Liver (tissue), 9 donors: ENCODE data around the gene GZMH. TPM values are rescaled to one million over a fixed set of nuclear protein-coding genes. Genes with fewer than 3 reads are reported as not detected.

ENCODE experiments used
- DNase-seq: peaks from one replicate; pipeline ENCODE4 v3.0.0-alpha.2; 2017; ENCODE audit warnings: low spot score
- H3K27ac ChIP-seq, 2 donors: one replicate each; pipeline ENCODE4 v1.7.0; 2013; ENCODE audit warnings: inconsistent platforms in 2 of 2, low read length in 2 of 2, control low read depth in 1 of 2, low read depth in 1 of 2, mild to moderate bottlenecking in 1 of 2
- H3K27me3 ChIP-seq, 4 donors: one replicate each; pipeline versions ENCODE4 v1.6.1 to v1.7.0; 2013; ENCODE audit warnings: low read length in 3 of 4, inconsistent platforms in 1 of 4, mild to moderate bottlenecking in 1 of 4, moderate library complexity in 1 of 4; ENCODE audit not compliant: control insufficient read depth in 4 of 4, insufficient read depth in 4 of 4
- H3K36me3 ChIP-seq, 4 donors: one replicate each; pipeline versions ENCODE4 v1.6.1 to v1.7.0; 2013; ENCODE audit warnings: low read length in 3 of 4, mild to moderate bottlenecking in 3 of 4, low read depth in 1 of 4, moderate library complexity in 1 of 4; ENCODE audit not compliant: control insufficient read depth in 4 of 4, insufficient read depth in 3 of 4
- H3K4me1 ChIP-seq, 4 donors: one replicate each; pipeline versions ENCODE4 v1.6.1 to v1.7.0; 2013; ENCODE audit warnings: low read length in 3 of 4, mild to moderate bottlenecking in 3 of 4, moderate library complexity in 1 of 4; ENCODE audit not compliant: control insufficient read depth in 4 of 4, insufficient read depth in 4 of 4
- H3K4me3 ChIP-seq, 3 donors: one replicate each; pipeline versions ENCODE4 v1.6.1 to v1.7.0; 2013; ENCODE audit warnings: low read length in 3 of 3, control low read depth in 1 of 3, low read depth in 1 of 3, mild to moderate bottlenecking in 1 of 3
- H3K9ac ChIP-seq, 2 donors: one replicate each; pipeline ENCODE4 v1.7.0; 2013; ENCODE audit warnings: low read length in 2 of 2, mild to moderate bottlenecking in 2 of 2, moderate library complexity in 2 of 2, control low read depth in 1 of 2, low read depth in 1 of 2
- H3K9me3 ChIP-seq, 4 donors: one replicate each; pipeline versions ENCODE4 v1.6.1 to v1.7.0; 2013; ENCODE audit warnings: low read length in 3 of 4; ENCODE audit not compliant: control insufficient read depth in 4 of 4
- CTCF ChIP-seq: fragments of 150-350 bp; IDR thresholded peaks from 2 replicates; pipeline ENCODE4 v1.5.1; 2017; ENCODE audit warnings: improper control_type of control experiment, low read depth, low read length; ENCODE audit not compliant: missing input control
- EGR1 ChIP-seq, 2 donors: IDR thresholded peaks; 2 replicates each; pipeline ENCODE4 v1.6.1; 2016 to 2018; ENCODE audit warnings: antibody characterized with exemption in 2 of 2, low read depth in 2 of 2
- FOXA1 ChIP-seq: IDR thresholded peaks from 2 replicates; pipeline ENCODE4 v1.6.1; 2016; ENCODE audit warnings: antibody characterized with exemption
- FOXA2 ChIP-seq: IDR thresholded peaks from 2 replicates; pipeline ENCODE4 v1.6.1; 2016; ENCODE audit warnings: antibody characterized with exemption
- GABPA ChIP-seq, 2 donors: IDR thresholded peaks in 1 of 2; conservative IDR thresholded peaks in 1 of 2; 2 replicates each; pipeline ENCODE4 v1.6.1; 2016; ENCODE audit warnings: antibody characterized with exemption in 2 of 2, mild to moderate bottlenecking in 1 of 2, moderate library complexity in 1 of 2
- HNF4A ChIP-seq, 2 donors: conservative IDR thresholded peaks; 2 replicates each; pipeline ENCODE4 v1.6.1; 2016; ENCODE audit warnings: antibody characterized with exemption in 2 of 2, mild to moderate bottlenecking in 2 of 2
- HNF4G ChIP-seq: IDR thresholded peaks from 2 replicates; pipeline ENCODE4 v1.6.1; 2016; ENCODE audit warnings: antibody characterized with exemption
- JUND ChIP-seq, 2 donors: IDR thresholded peaks; 2 replicates each; pipeline ENCODE4 v1.6.1; 2016; ENCODE audit warnings: antibody characterized with exemption in 2 of 2
- NR2F2 ChIP-seq: IDR thresholded peaks from 2 replicates; pipeline ENCODE4 v1.6.1; 2016; ENCODE audit warnings: antibody characterized with exemption
- RAD21 ChIP-seq, 2 donors: IDR thresholded peaks; 2 replicates each; pipeline ENCODE4 v1.6.1; 2016; ENCODE audit warnings: antibody characterized with exemption in 2 of 2, mild to moderate bottlenecking in 2 of 2
- RXRA ChIP-seq, 2 donors: IDR thresholded peaks; 2 replicates each; pipeline ENCODE4 v1.6.1; 2017 to 2018; ENCODE audit warnings: antibody characterized with exemption in 2 of 2, mild to moderate bottlenecking in 1 of 2
- SP1 ChIP-seq: IDR thresholded peaks from 2 replicates; pipeline ENCODE4 v1.6.1; 2018; ENCODE audit warnings: antibody characterized with exemption, mild to moderate bottlenecking
- TAF1 ChIP-seq: conservative IDR thresholded peaks from 2 replicates; pipeline ENCODE4 v1.6.1; 2016; ENCODE audit warnings: antibody characterized with exemption, mild to moderate bottlenecking
- YY1 ChIP-seq: IDR thresholded peaks from 2 replicates; pipeline ENCODE4 v1.6.1; 2016; ENCODE audit warnings: antibody characterized with exemption, mild to moderate bottlenecking
- WGBS: extraction: QIAGEN DNeasy Blood & Tissue Kit; methylation state at CpG from one replicate; pipeline ENCODE4 v1.1.7; 2013; 5-methylcytosine and 5-hydroxymethylcytosine counted together
- polyA plus RNA-seq, 2 donors: library from polyadenylated mRNA; stranded (reverse) in 1 of 2; unstranded in 1 of 2; fragments of 200-250 nt in 1 of 2; fragments of >200 nt in 1 of 2; fragmentation: Nextera tagmentation in 1 of 2; extraction: Ambion mirVana in 1 of 2; gene quantifications; one replicate each; pipeline versions ENCODE4 v1.2.1 to v1.2.3, GENCODE V29; 2013 to 2015
- total RNA-seq, 2 donors: library from RNA; depleted of rRNA; stranded (reverse); fragments of >200 nt; gene quantifications; one replicate each; pipeline ENCODE4 v1.2.3, GENCODE V29; 2014
- TF ChIP-seq, protein P1 (sequence below): IDR thresholded peaks from 2 replicates; pipeline ENCODE4 v1.6.1; 2016; ENCODE audit warnings: antibody characterized with exemption
- TF ChIP-seq, protein P2 (sequence below): IDR thresholded peaks from 2 replicates; pipeline ENCODE4 v1.6.1; 2016; ENCODE audit warnings: antibody characterized with exemption
- TF ChIP-seq, protein P3 (sequence below): IDR thresholded peaks from 2 replicates; pipeline ENCODE4 v1.6.1; 2016; ENCODE audit warnings: antibody characterized with exemption
- TF ChIP-seq, protein P4 (sequence below): IDR thresholded peaks from 2 replicates; pipeline ENCODE4 v1.6.1; 2016; ENCODE audit warnings: antibody characterized with exemption, mild to moderate bottlenecking
- donor health status: healthy.
- donor health status: healthy.
- donor health status: healthy.
- donor health status: healthy.
- donor health status: healthy.

GZMH gene
- total and polyA plus RNA-seq, 4 donors = 0.28 to 1.6 (median 0.55) TPM

DNA sequence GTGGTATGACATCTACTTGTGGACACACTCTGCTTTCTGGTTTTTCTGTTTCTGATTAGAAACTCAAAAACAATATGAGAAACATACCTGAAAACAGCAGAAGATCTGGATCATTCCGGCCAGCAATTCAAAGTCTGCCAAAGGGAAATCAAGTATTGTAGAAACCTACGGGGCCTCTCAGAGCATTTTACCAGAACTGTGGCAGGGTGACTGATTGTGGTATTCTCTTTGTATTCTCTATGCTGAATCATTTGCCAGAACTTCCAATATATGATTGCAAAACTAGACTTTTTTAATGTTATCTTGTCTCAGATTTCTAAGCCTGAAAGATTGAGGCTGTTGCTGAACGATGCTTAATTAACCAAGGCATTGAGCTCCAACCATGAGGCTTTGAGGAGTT, 30.4 kb upstream of the GZMH start:
- Histone ChIP-seq H3K27me3 (no peaks in the 10 kb centered on the region), H3K36me3 (no peaks in the 10 kb centered on the region), H3K9me3 (no peaks in the 10 kb centered on the region), H3K4me3 (no peak overlapping the region), H3K4me1 (no peaks in the 10 kb centered on the region), H3K9ac (no peak overlapping the region), H3K27ac (no peak overlapping the region)
- no peak for DNase-seq
- no peak for TF ChIP-seq GABPA (IDR thresholded peaks at IDR 0.05 in 1 of 2, conservative IDR thresholded peaks at IDR 0.05 in 1 of 2)
- no peak for TF ChIP-seq HNF4G
- no peak for TF ChIP-seq HNF4A (conservative IDR thresholded peaks at IDR 0.05)
- no peak for TF ChIP-seq JUND (IDR thresholded peaks at IDR 0.05)
- TF ChIP-seq CTCF = no peak
- TF ChIP-seq FOXA1 = no peak
- TF ChIP-seq EGR1 (IDR thresholded peaks at IDR 0.05; ENCODE audit: low read depth in 2 of 2) = no peak
- no peak for TF ChIP-seq RAD21 (IDR thresholded peaks at IDR 0.05)
- TF ChIP-seq FOXA2 = no peak
- TF ChIP-seq, protein P1, sequence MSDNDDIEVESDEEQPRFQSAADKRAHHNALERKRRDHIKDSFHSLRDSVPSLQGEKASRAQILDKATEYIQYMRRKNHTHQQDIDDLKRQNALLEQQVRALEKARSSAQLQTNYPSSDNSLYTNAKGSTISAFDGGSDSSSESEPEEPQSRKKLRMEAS = no peak
- TF ChIP-seq YY1 = no peak
- no peak for TF ChIP-seq SP1
- TF ChIP-seq, protein P2, sequence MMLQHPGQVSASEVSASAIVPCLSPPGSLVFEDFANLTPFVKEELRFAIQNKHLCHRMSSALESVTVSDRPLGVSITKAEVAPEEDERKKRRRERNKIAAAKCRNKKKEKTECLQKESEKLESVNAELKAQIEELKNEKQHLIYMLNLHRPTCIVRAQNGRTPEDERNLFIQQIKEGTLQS = no peak
- 49% methylated on average over 3 of the region's 3 CpGs for WGBS

DNA sequence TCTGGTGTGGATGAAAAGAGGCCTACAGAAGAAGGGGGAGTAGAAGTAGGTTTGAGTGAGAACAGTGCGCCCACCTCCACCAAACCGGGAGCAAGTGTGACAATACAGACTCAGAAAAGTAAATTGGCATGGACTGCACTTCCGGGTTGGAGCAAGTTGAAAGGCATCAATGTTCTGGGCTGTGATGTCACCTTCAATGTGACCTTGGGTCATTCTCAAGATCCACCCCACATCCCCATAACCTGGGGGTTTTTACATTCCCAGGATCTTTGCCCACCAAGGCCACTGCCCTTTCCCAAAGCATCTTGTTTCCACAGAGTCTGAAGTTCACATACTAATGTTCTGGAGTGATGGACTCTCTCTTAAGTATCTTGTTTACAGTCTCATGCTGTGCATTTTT, 29.8 kb upstream of the GZMH start:
- Histone ChIP-seq H3K9me3 (no peaks in the 10 kb centered on the region), H3K27ac (no peak overlapping the region), H3K4me1 (no peaks in the 10 kb centered on the region), H3K9ac (no peak overlapping the region), H3K27me3 (no peaks in the 10 kb centered on the region), H3K36me3 (no peaks in the 10 kb centered on the region), H3K4me3 (no peak overlapping the region)
- 86% methylated on average over 3 of the region's 3 CpGs for WGBS
- DNase-seq = no peak
- TF ChIP-seq YY1 (no peak), JUND (IDR thresholded peaks at IDR 0.05) (no peak), CTCF (no peak), HNF4G (no peak), FOXA2 (no peak), EGR1 (IDR thresholded peaks at IDR 0.05; ENCODE audit: low read depth in 2 of 2) (no peak), NR2F2 (no peak), SP1 (no peak), TAF1 (no peak), RAD21 (IDR thresholded peaks at IDR 0.05) (no peak), FOXA1 (no peak), RXRA (IDR thresholded peaks at IDR 0.05) (no peak), HNF4A (conservative IDR thresholded peaks at IDR 0.05) (no peak), GABPA (IDR thresholded peaks at IDR 0.05 in 1 of 2, conservative IDR thresholded peaks at IDR 0.05 in 1 of 2) (no peak)
- TF ChIP-seq, protein P2 = no peak
- TF ChIP-seq, protein P3, sequence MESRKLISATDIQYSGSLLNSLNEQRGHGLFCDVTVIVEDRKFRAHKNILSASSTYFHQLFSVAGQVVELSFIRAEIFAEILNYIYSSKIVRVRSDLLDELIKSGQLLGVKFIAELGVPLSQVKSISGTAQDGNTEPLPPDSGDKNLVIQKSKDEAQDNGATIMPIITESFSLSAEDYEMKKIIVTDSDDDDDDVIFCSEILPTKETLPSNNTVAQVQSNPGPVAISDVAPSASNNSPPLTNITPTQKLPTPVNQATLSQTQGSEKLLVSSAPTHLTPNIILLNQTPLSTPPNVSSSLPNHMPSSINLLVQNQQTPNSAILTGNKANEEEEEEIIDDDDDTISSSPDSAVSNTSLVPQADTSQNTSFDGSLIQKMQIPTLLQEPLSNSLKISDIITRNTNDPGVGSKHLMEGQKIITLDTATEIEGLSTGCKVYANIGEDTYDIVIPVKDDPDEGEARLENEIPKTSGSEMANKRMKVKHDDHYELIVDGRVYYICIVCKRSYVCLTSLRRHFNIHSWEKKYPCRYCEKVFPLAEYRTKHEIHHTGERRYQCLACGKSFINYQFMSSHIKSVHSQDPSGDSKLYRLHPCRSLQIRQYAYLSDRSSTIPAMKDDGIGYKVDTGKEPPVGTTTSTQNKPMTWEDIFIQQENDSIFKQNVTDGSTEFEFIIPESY = no peak
- TF ChIP-seq, protein P1 = no peak
- TF ChIP-seq, protein P4, sequence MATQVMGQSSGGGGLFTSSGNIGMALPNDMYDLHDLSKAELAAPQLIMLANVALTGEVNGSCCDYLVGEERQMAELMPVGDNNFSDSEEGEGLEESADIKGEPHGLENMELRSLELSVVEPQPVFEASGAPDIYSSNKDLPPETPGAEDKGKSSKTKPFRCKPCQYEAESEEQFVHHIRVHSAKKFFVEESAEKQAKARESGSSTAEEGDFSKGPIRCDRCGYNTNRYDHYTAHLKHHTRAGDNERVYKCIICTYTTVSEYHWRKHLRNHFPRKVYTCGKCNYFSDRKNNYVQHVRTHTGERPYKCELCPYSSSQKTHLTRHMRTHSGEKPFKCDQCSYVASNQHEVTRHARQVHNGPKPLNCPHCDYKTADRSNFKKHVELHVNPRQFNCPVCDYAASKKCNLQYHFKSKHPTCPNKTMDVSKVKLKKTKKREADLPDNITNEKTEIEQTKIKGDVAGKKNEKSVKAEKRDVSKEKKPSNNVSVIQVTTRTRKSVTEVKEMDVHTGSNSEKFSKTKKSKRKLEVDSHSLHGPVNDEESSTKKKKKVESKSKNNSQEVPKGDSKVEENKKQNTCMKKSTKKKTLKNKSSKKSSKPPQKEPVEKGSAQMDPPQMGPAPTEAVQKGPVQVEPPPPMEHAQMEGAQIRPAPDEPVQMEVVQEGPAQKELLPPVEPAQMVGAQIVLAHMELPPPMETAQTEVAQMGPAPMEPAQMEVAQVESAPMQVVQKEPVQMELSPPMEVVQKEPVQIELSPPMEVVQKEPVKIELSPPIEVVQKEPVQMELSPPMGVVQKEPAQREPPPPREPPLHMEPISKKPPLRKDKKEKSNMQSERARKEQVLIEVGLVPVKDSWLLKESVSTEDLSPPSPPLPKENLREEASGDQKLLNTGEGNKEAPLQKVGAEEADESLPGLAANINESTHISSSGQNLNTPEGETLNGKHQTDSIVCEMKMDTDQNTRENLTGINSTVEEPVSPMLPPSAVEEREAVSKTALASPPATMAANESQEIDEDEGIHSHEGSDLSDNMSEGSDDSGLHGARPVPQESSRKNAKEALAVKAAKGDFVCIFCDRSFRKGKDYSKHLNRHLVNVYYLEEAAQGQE = no peak
